ENCODE results near the gene SYT5.
"Not testable (repeated sequence)": the region's sequence is repeated elsewhere in the genome, so short reads cannot be mapped to it uniquely, and the experiment has no call there.

SYT5 gene

GRCh38 chr19:55202199-55202598 is 22.1 kb upstream of the SYT5 start:
- H3K36me3 ChIP-seq (ENCODE audit: control insufficient read depth, low read length); H3K9me3 ChIP-seq (ENCODE audit: control insufficient read depth, insufficient read depth, low read length); H4K20me1 ChIP-seq (ENCODE audit: control insufficient read depth, insufficient read depth, low read depth, low read length); H3K4me1 ChIP-seq (ENCODE audit: control insufficient read depth, low read length); H3K27ac ChIP-seq (ENCODE audit: low read depth, low read length); H3K4me2 ChIP-seq (ENCODE audit: low read length); H3K4me3 ChIP-seq (ENCODE audit: low read length); H3K79me2 ChIP-seq (ENCODE audit: control insufficient read depth, low read length); H3K9me2 ChIP-seq (replicated peaks; ENCODE audit: control insufficient read depth, low read length); H3F3A ChIP-seq (ENCODE audit: control insufficient read depth, insufficient read depth); H3K27me3 ChIP-seq (ENCODE audit: control insufficient read depth, low read length): not testable (repeated sequence)
- peak; percentile 14 for TF ChIP-seq CTCF (IDR thresholded peaks at IDR 0.05; ENCODE audit: low read depth, low read length, poor library complexity, severe bottlenecking)

- no peaks in the 10 kb centered on the region for H3K9me2 ChIP-seq (replicated peaks; ENCODE audit: control insufficient read depth, low read length)
- no peaks in the 10 kb centered on the region for H3K27me3 ChIP-seq (ENCODE audit: control insufficient read depth, low read length)
- H3K4me2 ChIP-seq (ENCODE audit: low read length) = no peak overlapping the region
- H3K36me3 ChIP-seq (ENCODE audit: control insufficient read depth, low read length) = no peaks in the 10 kb centered on the region
- no peaks in the 10 kb centered on the region for H3F3A ChIP-seq (ENCODE audit: control insufficient read depth, insufficient read depth)
- TF ChIP-seq EZH2phosphoT487 (IDR thresholded peaks at IDR 0.05; ENCODE audit: borderline replicate concordance, low read length) (no peak), CTCF (IDR thresholded peaks at IDR 0.05; ENCODE audit: low read depth, low read length, poor library complexity, severe bottlenecking) (no peak)
- H3K4me1 ChIP-seq (ENCODE audit: control insufficient read depth, low read length) = no peaks in the 10 kb centered on the region
- no peaks in the 10 kb centered on the region for H3K9me3 ChIP-seq (ENCODE audit: control insufficient read depth, insufficient read depth, low read length)
- H3K4me3 ChIP-seq (ENCODE audit: low read length) = no peak overlapping the region
- no peaks in the 10 kb centered on the region for H4K20me1 ChIP-seq (ENCODE audit: control insufficient read depth, insufficient read depth, low read depth, low read length)
- no peaks in the 10 kb centered on the region for H3K79me2 ChIP-seq (ENCODE audit: control insufficient read depth, low read length)
- H3K27ac ChIP-seq (ENCODE audit: low read depth, low read length) = no peak overlapping the region
These were observed 19.6 kb upstream of the SYT5 start for GRCh38 chr19:55199620-55200204.

- H3K4me1 ChIP-seq (ENCODE audit: control insufficient read depth, low read length) = no peaks in the 10 kb centered on the region
- no peaks in the 10 kb centered on the region for H3K36me3 ChIP-seq (ENCODE audit: control insufficient read depth, low read length)
- no peak for TF ChIP-seq CTCF (IDR thresholded peaks at IDR 0.05; ENCODE audit: low read depth, low read length, poor library complexity, severe bottlenecking)
- no peak for TF ChIP-seq EZH2phosphoT487 (IDR thresholded peaks at IDR 0.05; ENCODE audit: borderline replicate concordance, low read length)
- no peaks in the 10 kb centered on the region for H3F3A ChIP-seq (ENCODE audit: control insufficient read depth, insufficient read depth)
- no peak overlapping the region for H3K4me3 ChIP-seq (ENCODE audit: low read length)
- H3K27me3 ChIP-seq (ENCODE audit: control insufficient read depth, low read length) = no peaks in the 10 kb centered on the region; the same call in 1 of the 2 replicates
- H3K27ac ChIP-seq (ENCODE audit: low read depth, low read length) = no peak overlapping the region
- H3K4me2 ChIP-seq (ENCODE audit: low read length) = no peak overlapping the region
- no peaks in the 10 kb centered on the region for H3K9me3 ChIP-seq (ENCODE audit: control insufficient read depth, insufficient read depth, low read length)
- no peaks in the 10 kb centered on the region for H4K20me1 ChIP-seq (ENCODE audit: control insufficient read depth, insufficient read depth, low read depth, low read length)
- no peaks in the 10 kb centered on the region for H3K79me2 ChIP-seq (ENCODE audit: control insufficient read depth, low read length)
- H3K9me2 ChIP-seq (replicated peaks; ENCODE audit: control insufficient read depth, low read length) = no peaks in the 10 kb centered on the region
These were observed 18.6 kb upstream of the SYT5 start for GRCh38 chr19:55198651-55199050.
